Measurements from ENCODE around the gene ANXA10. TPM values are rescaled to one million over a fixed set of nuclear protein-coding genes. Genes with fewer than 3 reads are reported as not detected.

The ANXA10 gene
- total RNA-seq, 1 donor from 2014 or later, result not detected

- Mint-ChIP-seq H3K36me3 (ENCODE audit: low read depth) (no peaks in the 10 kb centered on the region), H3K4me1 (peaks cover 7% of the 10 kb centered on the region), H3K9me3 (no peaks in the 10 kb centered on the region), H3K27ac (ENCODE audit: unreplicated experiment) (no peak overlapping the region), H3K27me3 (ENCODE audit: low read depth) (no peaks in the 10 kb centered on the region), H3K4me3 (no peak overlapping the region)
- no peak for DNase-seq (ENCODE audit: low read depth, low spot score)
- TF ChIP-seq, protein P1, sequence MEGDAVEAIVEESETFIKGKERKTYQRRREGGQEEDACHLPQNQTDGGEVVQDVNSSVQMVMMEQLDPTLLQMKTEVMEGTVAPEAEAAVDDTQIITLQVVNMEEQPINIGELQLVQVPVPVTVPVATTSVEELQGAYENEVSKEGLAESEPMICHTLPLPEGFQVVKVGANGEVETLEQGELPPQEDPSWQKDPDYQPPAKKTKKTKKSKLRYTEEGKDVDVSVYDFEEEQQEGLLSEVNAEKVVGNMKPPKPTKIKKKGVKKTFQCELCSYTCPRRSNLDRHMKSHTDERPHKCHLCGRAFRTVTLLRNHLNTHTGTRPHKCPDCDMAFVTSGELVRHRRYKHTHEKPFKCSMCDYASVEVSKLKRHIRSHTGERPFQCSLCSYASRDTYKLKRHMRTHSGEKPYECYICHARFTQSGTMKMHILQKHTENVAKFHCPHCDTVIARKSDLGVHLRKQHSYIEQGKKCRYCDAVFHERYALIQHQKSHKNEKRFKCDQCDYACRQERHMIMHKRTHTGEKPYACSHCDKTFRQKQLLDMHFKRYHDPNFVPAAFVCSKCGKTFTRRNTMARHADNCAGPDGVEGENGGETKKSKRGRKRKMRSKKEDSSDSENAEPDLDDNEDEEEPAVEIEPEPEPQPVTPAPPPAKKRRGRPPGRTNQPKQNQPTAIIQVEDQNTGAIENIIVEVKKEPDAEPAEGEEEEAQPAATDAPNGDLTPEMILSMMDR (conservative IDR thresholded peaks at IDR 0.05), result no peak
Measured at GRCh38 chr4:168124008-168124641, 31.8 kb downstream of the ANXA10 start.

GRCh38 chr4:168126952-168127351 is 34.6 kb downstream of the ANXA10 start:
- Mint-ChIP-seq H3K27me3 (ENCODE audit: low read depth) (no peaks in the 10 kb centered on the region), H3K27ac (ENCODE audit: unreplicated experiment) (no peak overlapping the region), H3K9me3 (no peaks in the 10 kb centered on the region), H3K4me3 (no peak overlapping the region), H3K36me3 (ENCODE audit: low read depth) (no peaks in the 10 kb centered on the region), H3K4me1 (peaks cover 15% of the 10 kb centered on the region)
- no peak for DNase-seq (ENCODE audit: low read depth, low spot score)
- TF ChIP-seq, protein P1 (conservative IDR thresholded peaks at IDR 0.05), result no peak

GRCh38 chr4:168128601-168129000 is 36.3 kb downstream of the ANXA10 start:
- no peak overlapping the region for H3K4me3 Mint-ChIP-seq
- no peaks in the 10 kb centered on the region for H3K36me3 Mint-ChIP-seq (ENCODE audit: low read depth)
- H3K4me1 Mint-ChIP-seq, result peaks cover 15% of the 10 kb centered on the region
- no peak overlapping the region for H3K27ac Mint-ChIP-seq (ENCODE audit: unreplicated experiment)
- H3K27me3 Mint-ChIP-seq (ENCODE audit: low read depth), result no peaks in the 10 kb centered on the region
- DNase-seq (ENCODE audit: low read depth, low spot score), result no peak
- H3K9me3 Mint-ChIP-seq, result no peaks in the 10 kb centered on the region
- TF ChIP-seq, protein P1 (conservative IDR thresholded peaks at IDR 0.05), result no peak

GRCh38 chr4:168129046-168129772 is 36.9 kb downstream of the ANXA10 start:
- H3K36me3 Mint-ChIP-seq (ENCODE audit: low read depth), result no peaks in the 10 kb centered on the region
- H3K27me3 Mint-ChIP-seq (ENCODE audit: low read depth), result no peaks in the 10 kb centered on the region
- DNase-seq (ENCODE audit: low read depth, low spot score), result no peak
- TF ChIP-seq, protein P1 (conservative IDR thresholded peaks at IDR 0.05), result no peak
- H3K4me3 Mint-ChIP-seq, result no peak overlapping the region
- no peak overlapping the region for H3K27ac Mint-ChIP-seq (ENCODE audit: unreplicated experiment)
- no peaks in the 10 kb centered on the region for H3K9me3 Mint-ChIP-seq
- peaks cover 15% of the 10 kb centered on the region for H3K4me1 Mint-ChIP-seq

- no peaks in the 10 kb centered on the region for H3K9me3 Mint-ChIP-seq
- no peak overlapping the region for H3K27ac Mint-ChIP-seq (ENCODE audit: unreplicated experiment)
- DNase-seq (ENCODE audit: low read depth, low spot score), result no peak
- no peaks in the 10 kb centered on the region for H3K36me3 Mint-ChIP-seq (ENCODE audit: low read depth)
- H3K4me1 Mint-ChIP-seq, result peaks cover 15% of the 10 kb centered on the region
- H3K27me3 Mint-ChIP-seq (ENCODE audit: low read depth), result no peaks in the 10 kb centered on the region
- H3K4me3 Mint-ChIP-seq, result no peak overlapping the region
- TF ChIP-seq, protein P1 (conservative IDR thresholded peaks at IDR 0.05), result no peak
Measured at GRCh38 chr4:168129802-168130201, 37.5 kb downstream of the ANXA10 start.
